Measurements from ENCODE around the gene ZNF529. TPM values are rescaled to one million over a fixed set of nuclear protein-coding genes. Genes with fewer than 3 reads are reported as not detected.

Gene ZNF529
- total RNA-seq, 1 donor from 2014 or later = 19.0 TPM

GRCh38 chr19:36579255-36579654 is 6.2 kb upstream of the ZNF529 start:
- DNase-seq (ENCODE audit: low spot score) = no peak
- Mint-ChIP-seq H3K36me3 (ENCODE audit: low read depth, unreplicated experiment) (peaks cover 55% of the 10 kb centered on the region), H3K9me3 (ENCODE audit: unreplicated experiment) (no peaks in the 10 kb centered on the region), H3K4me1 (ENCODE audit: unreplicated experiment) (peaks cover 8% of the 10 kb centered on the region), H3K27me3 (ENCODE audit: unreplicated experiment) (no peaks in the 10 kb centered on the region), H3K4me3 (ENCODE audit: unreplicated experiment) (no peak overlapping the region), H3K27ac (ENCODE audit: unreplicated experiment) (no peak overlapping the region)
- no peak for TF ChIP-seq CTCF (IDR thresholded peaks at IDR 0.05; ENCODE audit: unreplicated experiment)

DNA sequence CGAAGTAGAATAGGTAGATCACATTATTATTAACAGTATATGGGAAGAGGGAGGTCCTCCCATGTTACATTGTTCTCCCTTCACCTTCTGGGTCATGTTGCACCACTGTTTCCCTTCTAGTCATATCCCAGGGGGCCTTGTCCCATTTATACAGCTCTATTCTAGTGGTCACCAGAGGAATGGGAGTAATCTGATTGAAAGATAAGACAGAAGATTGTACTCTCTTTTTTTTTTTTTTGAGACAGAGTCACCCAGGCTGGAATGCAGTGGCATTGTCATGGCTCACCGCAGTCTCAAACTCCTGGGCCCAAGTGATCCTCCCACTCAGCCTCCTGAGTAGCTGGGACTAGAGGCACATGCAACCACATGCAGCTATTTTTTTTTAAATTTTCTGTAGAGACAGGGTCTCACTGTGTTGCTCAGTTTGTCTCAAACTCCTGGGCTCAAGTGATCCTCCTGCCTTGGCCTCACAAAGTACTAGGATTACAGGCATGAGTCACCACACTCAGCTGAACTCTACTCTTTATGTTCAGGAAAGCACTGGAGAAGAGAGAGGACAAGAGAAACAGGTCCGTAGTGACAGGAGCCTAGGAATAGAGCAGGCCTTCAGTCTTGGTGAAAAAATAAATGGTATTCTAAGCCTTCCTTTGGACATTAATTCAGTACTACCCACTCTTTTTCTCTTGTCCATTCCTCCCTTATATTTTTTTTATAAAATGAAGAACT is 4.3 kb upstream of the ZNF529 start:
- H3K9me3 Mint-ChIP-seq (ENCODE audit: unreplicated experiment) = no peaks in the 10 kb centered on the region
- no peak overlapping the region for H3K27ac Mint-ChIP-seq (ENCODE audit: unreplicated experiment)
- no peak for DNase-seq (ENCODE audit: low spot score)

GRCh38 chr19:36574741-36575140 is 1.6 kb upstream of the ZNF529 start:
- DNase-seq (ENCODE audit: low spot score) = no peak
- TF ChIP-seq CTCF (IDR thresholded peaks at IDR 0.05; ENCODE audit: unreplicated experiment) = no peak
- Mint-ChIP-seq H3K4me3 (ENCODE audit: unreplicated experiment) (peak overlapping the region; percentile 97), H3K27me3 (ENCODE audit: unreplicated experiment) (peaks cover 6% of the 10 kb centered on the region), H3K4me1 (ENCODE audit: unreplicated experiment) (peaks cover 20% of the 10 kb centered on the region), H3K9me3 (ENCODE audit: unreplicated experiment) (peaks cover 4% of the 10 kb centered on the region), H3K36me3 (ENCODE audit: low read depth, unreplicated experiment) (peaks cover 47% of the 10 kb centered on the region), H3K27ac (ENCODE audit: unreplicated experiment) (peak overlapping the region; percentile 98)

More for the DNA sequence above, 4.3 kb upstream of the ZNF529 start:
- Mint-ChIP-seq H3K4me1 (ENCODE audit: unreplicated experiment) (peaks cover 18% of the 10 kb centered on the region), H3K27me3 (ENCODE audit: unreplicated experiment) (peaks cover 6% of the 10 kb centered on the region), H3K4me3 (ENCODE audit: unreplicated experiment) (no peak overlapping the region), H3K36me3 (ENCODE audit: low read depth, unreplicated experiment) (peaks cover 58% of the 10 kb centered on the region)
- no peak for TF ChIP-seq CTCF (IDR thresholded peaks at IDR 0.05; ENCODE audit: unreplicated experiment)

GRCh38 chr19:36573895-36574720 is 1.0 kb upstream of the ZNF529 start:
- Mint-ChIP-seq H3K36me3 (ENCODE audit: low read depth, unreplicated experiment) (peaks cover 43% of the 10 kb centered on the region), H3K27ac (ENCODE audit: unreplicated experiment) (peak overlapping the region; percentile 98), H3K4me3 (ENCODE audit: unreplicated experiment) (peak overlapping the region; percentile 97), H3K27me3 (ENCODE audit: unreplicated experiment) (peaks cover 6% of the 10 kb centered on the region), H3K9me3 (ENCODE audit: unreplicated experiment) (peaks cover 4% of the 10 kb centered on the region), H3K4me1 (ENCODE audit: unreplicated experiment) (peaks cover 20% of the 10 kb centered on the region)
- no peak for DNase-seq (ENCODE audit: low spot score)
- TF ChIP-seq CTCF (IDR thresholded peaks at IDR 0.05; ENCODE audit: unreplicated experiment) = no peak
